DND-41 (cell line): ENCODE measurements around the gene ULK2.

Source experiments
- ATAC-seq: fragments of 200-7000 bp; cut with Tn5 transposase; 3 replicates; pipeline ENCODE4 v1.9.1; 2021; ENCODE audit warnings: low read depth; ENCODE audit not compliant: insufficient read depth
- DNase-seq: peaks from one replicate; pipeline ENCODE4 v3.0.0-alpha.2; 2020
- H2AFZ ChIP-seq: 2 replicates; pipeline ENCODE4 v1.6.0; 2012; ENCODE audit warnings: low read depth, low read length
- H3K27ac ChIP-seq: 2 replicates; pipeline ENCODE4 v1.5.1; 2012; ENCODE audit warnings: low read length, inconsistent platforms
- H3K27me3 ChIP-seq: fragments of 200-600 bp; sonication (generic); 2 replicates; pipeline ENCODE4 v1.6.0; 2012; ENCODE audit warnings: low read length, mild to moderate bottlenecking, inconsistent platforms; ENCODE audit not compliant: insufficient read depth, poor library complexity
- H3K36me3 ChIP-seq: 2 replicates; pipeline ENCODE4 v1.5.1; 2012; ENCODE audit warnings: low read length, inconsistent platforms; ENCODE audit not compliant: insufficient read depth
- H3K4me1 ChIP-seq: 2 replicates; pipeline ENCODE4 v1.5.1; 2012; ENCODE audit warnings: mild to moderate bottlenecking, low read length; ENCODE audit not compliant: insufficient read depth
- H3K4me2 ChIP-seq: 2 replicates; pipeline ENCODE4 v1.6.0; 2012; ENCODE audit warnings: mild to moderate bottlenecking, moderate library complexity, low read length, inconsistent platforms; ENCODE audit not compliant: insufficient read depth
- H3K4me3 ChIP-seq, 2 experiments: fragments of 200-600 bp in 1 of 2; shearing (Covaris generic) in 1 of 2; 2 replicates each; pipeline ENCODE4 v1.5.1; 2012 to 2016; ENCODE audit warnings: inconsistent platforms in 2 of 2, low read length in 2 of 2, mild to moderate bottlenecking in 2 of 2, low read depth in 1 of 2, moderate library complexity in 1 of 2
- H3K79me2 ChIP-seq: 2 replicates; pipeline ENCODE4 v1.6.0; 2012; ENCODE audit warnings: low read length, inconsistent platforms; ENCODE audit not compliant: insufficient read depth
- H3K9ac ChIP-seq: 2 replicates; pipeline ENCODE4 v1.6.0; 2012; ENCODE audit warnings: low read depth, mild to moderate bottlenecking, inconsistent platforms, low read length, moderate library complexity
- H3K9me3 ChIP-seq: 2 replicates; pipeline ENCODE4 v1.5.1; 2012; ENCODE audit warnings: low read length, moderate library complexity, mild to moderate bottlenecking, inconsistent platforms; ENCODE audit not compliant: insufficient read depth, severe bottlenecking
- H4K20me1 ChIP-seq: 2 replicates; pipeline ENCODE4 v1.6.0; 2012; ENCODE audit warnings: low read length; ENCODE audit not compliant: insufficient read depth
- CTCF ChIP-seq: IDR thresholded peaks from 2 replicates; pipeline ENCODE4 v1.5.1; 2012; ENCODE audit warnings: borderline replicate concordance, low read length, moderate library complexity, mild to moderate bottlenecking; ENCODE audit not compliant: poor library complexity, severe bottlenecking; ENCODE audit errors: extremely low read depth
- EZH2 ChIP-seq: IDR thresholded peaks from 3 replicates; pipeline ENCODE4 v1.6.1; 2012; ENCODE audit warnings: borderline replicate concordance, low read depth, mild to moderate bottlenecking, moderate library complexity, low read length, inconsistent platforms; ENCODE audit not compliant: severe bottlenecking

The ULK2 gene

GRCh38 chr17:19867329-19868078, at the start of gene ULK2:
TSS of gene ULK2 (minus strand) at chr17:19867936. CDS start at chr17:19867417, 519 bp downstream.
- H3K4me2 ChIP-seq, result no peak within 1 kb of the TSS
- no peak within 1 kb of the TSS for H3K27ac ChIP-seq
- no peak within 1 kb of the TSS for H2AFZ ChIP-seq
- no peaks in the 10 kb centered on the region for H4K20me1 ChIP-seq
- H3K79me2 ChIP-seq, result no peaks in the 10 kb centered on the region
- no peak within 1 kb of the TSS for H3K9ac ChIP-seq
- no peak for TF ChIP-seq CTCF
- TF ChIP-seq EZH2, result no peak
- H3K27me3 ChIP-seq, result no peaks in the 10 kb centered on the region
- ATAC-seq (no peak), DNase-seq (no peak)
- no peaks in the 10 kb centered on the region for H3K4me1 ChIP-seq
- no peaks in the 10 kb centered on the region for H3K9me3 ChIP-seq
- no peaks in the 10 kb centered on the region for H3K36me3 ChIP-seq
- H3K4me3 ChIP-seq, result no peak within 1 kb of the TSS

GRCh38 chr17:19915245-19915978, 47.7 kb upstream of the ULK2 start:
- Histone ChIP-seq H3K4me3 (no peak overlapping the region), H3K79me2 (no peaks in the 10 kb centered on the region), H3K9me3 (no peaks in the 10 kb centered on the region), H4K20me1 (no peaks in the 10 kb centered on the region), H3K4me1 (no peaks in the 10 kb centered on the region), H3K27me3 (no peaks in the 10 kb centered on the region), H3K9ac (no peak overlapping the region), H2AFZ (no peak overlapping the region), H3K4me2 (no peak overlapping the region), H3K27ac (no peak overlapping the region), H3K36me3 (peaks cover 84% of the 10 kb centered on the region)
- no peak for ATAC-seq
- no peak for TF ChIP-seq CTCF
- no peak for TF ChIP-seq EZH2
- DNase-seq, result no peak

DNA sequence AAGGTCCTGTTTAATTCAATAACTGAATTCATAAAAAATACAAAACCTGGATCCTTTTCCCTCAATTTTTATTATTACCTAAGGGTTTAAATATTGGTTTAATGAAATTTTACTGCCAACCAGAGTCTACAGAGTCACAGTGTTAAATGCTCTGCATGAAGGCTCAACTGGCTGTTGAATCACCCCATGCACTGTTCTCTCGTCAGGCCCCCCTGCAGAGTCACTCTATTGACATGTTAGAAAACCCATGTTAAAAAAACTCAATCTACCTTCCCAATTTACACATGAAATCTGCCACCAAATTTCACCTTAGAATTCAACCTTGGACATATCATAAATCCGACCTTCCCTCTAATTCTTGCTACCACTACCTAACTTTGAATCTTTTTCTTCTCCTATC, 43.3 kb upstream of the ULK2 start:
- no peaks in the 10 kb centered on the region for H3K27me3 ChIP-seq
- ATAC-seq (no peak), DNase-seq (no peak)
- no peak overlapping the region for H3K4me2 ChIP-seq
- no peak overlapping the region for H3K9ac ChIP-seq
- TF ChIP-seq CTCF (no peak), EZH2 (no peak)
- peaks cover 89% of the 10 kb centered on the region for H3K36me3 ChIP-seq
- no peak overlapping the region for H2AFZ ChIP-seq
- H3K4me1 ChIP-seq, result no peaks in the 10 kb centered on the region
- no peaks in the 10 kb centered on the region for H3K79me2 ChIP-seq
- H3K9me3 ChIP-seq, result no peaks in the 10 kb centered on the region
- no peak overlapping the region for H3K27ac ChIP-seq
- H4K20me1 ChIP-seq, result no peaks in the 10 kb centered on the region
- H3K4me3 ChIP-seq, result no peak overlapping the region
